ENCODE results near the gene RNASET2. TPM values are rescaled to one million over a fixed set of nuclear protein-coding genes. Genes with fewer than 3 reads are reported as not detected.

The RNASET2 gene
- polyA plus RNA-seq, 1 experiment: 28.0 TPM

DNA sequence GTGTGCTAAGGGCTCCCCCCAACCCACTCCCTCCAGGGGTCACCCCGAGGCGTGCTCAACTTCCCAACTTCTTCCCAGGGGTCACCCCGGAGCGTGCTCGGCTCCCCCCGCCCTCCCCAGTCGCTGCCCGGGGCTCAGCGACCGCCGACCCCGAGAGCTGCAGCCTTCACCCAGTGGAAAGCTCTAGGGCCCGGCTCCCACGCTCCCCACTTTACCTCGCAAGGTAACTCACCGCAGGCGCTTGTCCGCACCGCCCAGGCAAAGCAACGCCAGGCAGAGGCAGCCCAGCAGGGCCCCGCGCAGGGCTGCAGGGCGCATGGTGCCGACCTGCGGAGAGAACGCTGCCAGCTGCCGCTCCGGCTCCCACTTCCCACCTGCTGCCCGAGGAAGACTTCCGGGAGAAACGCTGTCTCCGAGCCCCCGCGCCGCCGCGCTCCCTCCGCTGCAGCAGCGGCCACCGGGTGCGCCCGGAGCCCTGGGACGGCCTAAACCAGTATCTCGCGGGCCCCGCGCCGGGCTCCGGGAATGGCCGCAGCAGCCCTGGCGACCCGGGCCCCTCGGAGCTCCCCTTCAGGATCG is 396 bp downstream of the RNASET2 start:
- ChIA-PET POLR2A (interaction anchor here (0.6 to 1.8 kb wide), 4 partner anchors 34 to 670 kb away, joined by 3 to 8 read pairs (median 3); partner anchors contain the start of gene CEP43), CTCF (interaction anchor here (0.6 to 1.3 kb wide), 3 partner anchors 25 to 1324 kb away, joined by 3 to 7 read pairs (median 5); no protein-coding TSS in a partner anchor)
- TF ChIP-seq, protein P1, sequence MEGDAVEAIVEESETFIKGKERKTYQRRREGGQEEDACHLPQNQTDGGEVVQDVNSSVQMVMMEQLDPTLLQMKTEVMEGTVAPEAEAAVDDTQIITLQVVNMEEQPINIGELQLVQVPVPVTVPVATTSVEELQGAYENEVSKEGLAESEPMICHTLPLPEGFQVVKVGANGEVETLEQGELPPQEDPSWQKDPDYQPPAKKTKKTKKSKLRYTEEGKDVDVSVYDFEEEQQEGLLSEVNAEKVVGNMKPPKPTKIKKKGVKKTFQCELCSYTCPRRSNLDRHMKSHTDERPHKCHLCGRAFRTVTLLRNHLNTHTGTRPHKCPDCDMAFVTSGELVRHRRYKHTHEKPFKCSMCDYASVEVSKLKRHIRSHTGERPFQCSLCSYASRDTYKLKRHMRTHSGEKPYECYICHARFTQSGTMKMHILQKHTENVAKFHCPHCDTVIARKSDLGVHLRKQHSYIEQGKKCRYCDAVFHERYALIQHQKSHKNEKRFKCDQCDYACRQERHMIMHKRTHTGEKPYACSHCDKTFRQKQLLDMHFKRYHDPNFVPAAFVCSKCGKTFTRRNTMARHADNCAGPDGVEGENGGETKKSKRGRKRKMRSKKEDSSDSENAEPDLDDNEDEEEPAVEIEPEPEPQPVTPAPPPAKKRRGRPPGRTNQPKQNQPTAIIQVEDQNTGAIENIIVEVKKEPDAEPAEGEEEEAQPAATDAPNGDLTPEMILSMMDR (IDR thresholded peaks at IDR 0.05; ENCODE audit: low read depth, low read length): no peak
- no peaks in the 10 kb centered on the region for H3K27me3 ChIP-seq (ENCODE audit: control insufficient read depth, insufficient read depth, low read length)
- DNase-seq (ENCODE audit: low read depth, low spot score): no peak
- peaks cover 3% of the 10 kb centered on the region; the same call in 1 of the 2 replicates for H3K9me3 ChIP-seq (ENCODE audit: control insufficient read depth, insufficient read depth, low read length)
- H3K4me3 ChIP-seq (ENCODE audit: low read depth, low read length): peak overlapping the region; percentile 71
- H3K27ac ChIP-seq (ENCODE audit: low read depth, low read length): no peak overlapping the region

DNA sequence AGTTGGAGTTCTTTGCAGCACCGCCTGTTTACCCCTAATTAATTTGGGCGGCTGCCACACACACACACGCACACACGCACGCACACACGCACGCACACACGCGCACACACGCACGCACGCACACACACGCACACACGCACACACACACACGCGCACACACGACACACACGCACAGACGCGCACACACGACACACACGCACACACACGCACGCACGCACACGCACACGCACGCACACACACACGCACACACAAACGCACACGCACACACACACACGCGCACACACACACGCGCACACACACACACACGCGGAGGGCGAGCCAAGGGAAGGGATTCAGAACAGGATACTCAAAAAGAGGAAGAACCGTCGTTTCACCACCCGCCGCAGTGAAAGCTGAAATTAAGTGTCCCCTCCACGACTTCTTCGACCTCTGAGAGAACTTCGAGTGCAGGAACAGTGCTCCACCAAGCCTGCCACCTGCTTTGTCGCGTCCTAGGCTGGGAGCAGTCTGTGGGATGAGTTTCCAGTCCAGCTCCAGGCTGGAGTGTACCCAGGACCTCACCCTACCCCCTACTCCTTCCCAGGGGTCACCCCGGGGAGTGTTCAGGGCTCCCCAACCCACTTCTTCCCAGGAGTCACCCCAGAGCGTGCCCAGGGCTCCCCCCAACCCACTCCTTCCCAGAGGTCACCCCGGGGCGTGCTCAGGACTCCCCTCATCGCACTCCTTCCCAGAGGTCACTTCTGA is 1.1 kb downstream of the RNASET2 start:
- no peak for DNase-seq (ENCODE audit: low read depth, low spot score)
- TF ChIP-seq, protein P1 (IDR thresholded peaks at IDR 0.05; ENCODE audit: low read depth, low read length): no peak
- Histone ChIP-seq H3K27ac (ENCODE audit: low read depth, low read length) (no peak overlapping the region), H3K4me3 (ENCODE audit: low read depth, low read length) (peak overlapping the region; percentile 71), H3K27me3 (ENCODE audit: control insufficient read depth, insufficient read depth, low read length) (no peaks in the 10 kb centered on the region), H3K9me3 (ENCODE audit: control insufficient read depth, insufficient read depth, low read length) (peaks cover 4% of the 10 kb centered on the region; the same call in 1 of the 2 replicates)
- ChIA-PET CTCF (no interaction called here), POLR2A (no interaction called here)

DNA sequence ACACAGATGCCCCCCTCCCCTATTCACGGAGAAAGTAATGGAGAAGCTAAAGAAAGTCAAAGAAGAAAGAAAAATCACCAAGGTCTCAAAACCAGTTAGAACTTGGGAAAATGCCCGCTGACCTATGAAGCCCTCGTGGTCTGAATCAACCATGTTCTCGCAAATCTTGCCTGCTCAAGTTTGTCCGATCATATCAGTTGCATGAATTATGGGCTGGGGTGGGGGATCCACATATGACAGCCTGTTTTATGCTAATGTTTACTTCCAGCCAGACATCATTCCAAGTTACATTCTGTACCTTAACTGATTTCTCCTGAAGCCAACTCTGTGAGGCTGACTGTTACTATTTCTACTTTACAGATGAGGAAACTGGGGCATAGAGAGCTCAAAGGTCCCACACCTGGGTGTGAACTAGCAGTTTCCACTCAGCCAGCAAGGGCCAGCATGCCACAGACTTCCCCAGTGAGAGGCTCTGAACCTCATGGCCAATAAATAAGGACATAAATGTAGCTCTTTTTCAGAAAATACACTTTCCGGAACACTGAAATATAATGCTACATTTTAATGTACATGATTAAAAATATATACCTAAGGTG is 2.1 kb downstream of the RNASET2 start:
- Histone ChIP-seq H3K27me3 (ENCODE audit: control insufficient read depth, insufficient read depth, low read length) (no peaks in the 10 kb centered on the region), H3K4me3 (ENCODE audit: low read depth, low read length) (no peak overlapping the region), H3K9me3 (ENCODE audit: control insufficient read depth, insufficient read depth, low read length) (peaks cover 4% of the 10 kb centered on the region; the same call in 1 of the 2 replicates), H3K27ac (ENCODE audit: low read depth, low read length) (no peak overlapping the region)
- ChIA-PET POLR2A (no interaction called here), CTCF (interaction anchor here (0.6 to 2.3 kb wide), 4 partner anchors 31 to 167 kb away, joined by 3 to 14 read pairs (median 5); no protein-coding TSS in a partner anchor)
- TF ChIP-seq, protein P1 (IDR thresholded peaks at IDR 0.05; ENCODE audit: low read depth, low read length): no peak
- no peak for DNase-seq (ENCODE audit: low read depth, low spot score)

DNA sequence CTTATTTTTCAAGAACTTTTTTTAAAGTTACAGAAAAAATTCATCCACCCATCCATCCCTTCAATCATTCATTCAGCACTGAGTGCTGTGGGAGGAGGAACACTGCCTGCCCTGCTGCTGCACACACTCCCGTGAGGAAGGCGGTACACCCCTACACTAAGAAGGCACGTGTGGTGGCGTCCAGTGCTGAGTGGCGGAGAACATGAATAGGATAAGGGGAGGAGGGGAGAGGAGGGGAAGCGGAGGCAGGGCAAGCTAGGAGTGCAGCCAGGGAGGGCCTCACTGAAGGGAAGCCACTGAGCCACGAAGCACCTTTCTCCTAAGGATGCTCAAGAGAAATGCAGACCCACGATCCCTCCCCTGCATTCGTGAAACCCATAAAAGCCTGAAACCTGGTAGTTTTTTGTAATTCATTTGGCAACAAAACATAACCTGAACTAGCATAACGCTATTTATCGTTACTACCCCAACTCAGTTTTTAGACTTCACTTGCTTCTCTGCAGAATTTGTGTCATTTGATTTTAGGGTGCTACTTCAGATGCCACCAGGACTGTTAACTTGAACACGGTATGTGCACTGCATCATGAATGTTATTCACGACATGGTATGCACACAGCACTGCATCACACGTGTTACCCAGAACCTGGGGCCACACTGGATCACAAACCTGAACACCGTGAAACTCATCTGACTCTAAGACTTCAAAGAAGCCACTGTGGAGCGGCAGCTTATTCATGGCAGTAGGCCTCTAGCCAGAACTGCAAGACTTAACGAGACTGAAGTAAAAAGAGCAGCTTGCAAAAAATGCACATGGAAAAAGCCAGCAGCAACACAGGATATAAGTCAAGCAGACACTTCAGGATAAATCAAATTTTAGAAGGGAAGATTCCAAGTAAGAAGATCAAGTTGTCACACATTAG is 3.5 kb downstream of the RNASET2 start:
- H3K27me3 ChIP-seq (ENCODE audit: control insufficient read depth, insufficient read depth, low read length): no peaks in the 10 kb centered on the region
- CTCF ChIA-PET: interaction anchor here (1.2 to 2.3 kb wide), 3 partner anchors 13 to 166 kb away, joined by 3 to 14 read pairs (median 7); no protein-coding TSS in a partner anchor
- no peak overlapping the region for H3K4me3 ChIP-seq (ENCODE audit: low read depth, low read length)
- POLR2A ChIA-PET: no interaction called here
- peaks cover 4% of the 10 kb centered on the region; the same call in 1 of the 2 replicates for H3K9me3 ChIP-seq (ENCODE audit: control insufficient read depth, insufficient read depth, low read length)
- DNase-seq (ENCODE audit: low read depth, low spot score): no peak
- H3K27ac ChIP-seq (ENCODE audit: low read depth, low read length): no peak overlapping the region
- TF ChIP-seq, protein P1 (IDR thresholded peaks at IDR 0.05; ENCODE audit: low read depth, low read length): no peak
